Stimulated activated CD8-positive, alpha-beta memory T cell treated with anti-CD3 and anti-CD28 coated beads, Interleukin-7, amount 100 ng/mL, for 4 hours (primary cell): Measurements from ENCODE around the gene DDX53.

ENCODE experiments used
- DNase-seq, 2 donors: peaks; one replicate each; pipeline ENCODE4 v3.0.0-alpha.2; 2020; ENCODE audit warnings: low read depth in 2 of 2

DDX53 gene

GRCh38 chrX:23048806-23049573, 49.2 kb downstream of the DDX53 start:
- no peak for DNase-seq

GRCh38 chrX:23052324-23052723, 52.6 kb downstream of the DDX53 start:
- DNase-seq = no peak
